Loucy (cell line): Measurements from ENCODE around the gene PNP.

Experiments used
- EZH2phosphoT487 ChIP-seq: fragments of 200-600 bp; IDR thresholded peaks from 2 replicates; pipeline ENCODE4 v1.6.1; 2018; ENCODE audit warnings: antibody characterized with exemption, mild to moderate bottlenecking, moderate library complexity, borderline replicate concordance
- TF ChIP-seq, protein P1 (sequence below): fragments of 200-600 bp; sonication (generic); conservative IDR thresholded peaks from 2 replicates; pipeline ENCODE4 v1.5.1; 2014; ENCODE audit warnings: mild to moderate bottlenecking, antibody characterized with exemption, low read length

DNA sequence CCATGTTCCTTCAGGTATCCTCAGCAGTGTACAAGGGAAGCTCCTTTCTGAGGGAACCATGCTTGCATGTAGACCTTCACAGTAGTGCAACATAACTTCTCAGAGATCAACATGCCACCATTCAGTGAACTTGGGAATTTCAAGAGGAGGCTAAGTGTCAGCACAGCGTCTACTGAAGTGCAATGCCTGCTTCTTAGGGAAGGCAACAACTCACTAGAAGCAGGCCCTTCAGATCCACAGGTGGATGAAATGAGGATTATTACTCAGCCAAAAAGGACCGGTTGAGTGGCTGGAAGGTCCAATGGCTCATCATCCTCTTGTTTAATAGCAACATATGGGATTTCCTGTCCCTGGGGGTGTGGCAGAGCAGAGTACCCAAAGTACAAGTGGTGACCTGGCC lies 54.8 kb downstream of the PNP start:
- TF ChIP-seq, protein P1, sequence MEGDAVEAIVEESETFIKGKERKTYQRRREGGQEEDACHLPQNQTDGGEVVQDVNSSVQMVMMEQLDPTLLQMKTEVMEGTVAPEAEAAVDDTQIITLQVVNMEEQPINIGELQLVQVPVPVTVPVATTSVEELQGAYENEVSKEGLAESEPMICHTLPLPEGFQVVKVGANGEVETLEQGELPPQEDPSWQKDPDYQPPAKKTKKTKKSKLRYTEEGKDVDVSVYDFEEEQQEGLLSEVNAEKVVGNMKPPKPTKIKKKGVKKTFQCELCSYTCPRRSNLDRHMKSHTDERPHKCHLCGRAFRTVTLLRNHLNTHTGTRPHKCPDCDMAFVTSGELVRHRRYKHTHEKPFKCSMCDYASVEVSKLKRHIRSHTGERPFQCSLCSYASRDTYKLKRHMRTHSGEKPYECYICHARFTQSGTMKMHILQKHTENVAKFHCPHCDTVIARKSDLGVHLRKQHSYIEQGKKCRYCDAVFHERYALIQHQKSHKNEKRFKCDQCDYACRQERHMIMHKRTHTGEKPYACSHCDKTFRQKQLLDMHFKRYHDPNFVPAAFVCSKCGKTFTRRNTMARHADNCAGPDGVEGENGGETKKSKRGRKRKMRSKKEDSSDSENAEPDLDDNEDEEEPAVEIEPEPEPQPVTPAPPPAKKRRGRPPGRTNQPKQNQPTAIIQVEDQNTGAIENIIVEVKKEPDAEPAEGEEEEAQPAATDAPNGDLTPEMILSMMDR: no peak
- no peak for TF ChIP-seq EZH2phosphoT487
